GM21447 (cell line): ENCODE measurements around the gene RAPGEF3.

ENCODE experiments used
- ATAC-seq: cut with Tn5 transposase; IDR thresholded peaks from one replicate; pipeline ENCODE4 v1.9.1; 2021; ENCODE audit not compliant: unreplicated experiment

The RAPGEF3 gene

DNA sequence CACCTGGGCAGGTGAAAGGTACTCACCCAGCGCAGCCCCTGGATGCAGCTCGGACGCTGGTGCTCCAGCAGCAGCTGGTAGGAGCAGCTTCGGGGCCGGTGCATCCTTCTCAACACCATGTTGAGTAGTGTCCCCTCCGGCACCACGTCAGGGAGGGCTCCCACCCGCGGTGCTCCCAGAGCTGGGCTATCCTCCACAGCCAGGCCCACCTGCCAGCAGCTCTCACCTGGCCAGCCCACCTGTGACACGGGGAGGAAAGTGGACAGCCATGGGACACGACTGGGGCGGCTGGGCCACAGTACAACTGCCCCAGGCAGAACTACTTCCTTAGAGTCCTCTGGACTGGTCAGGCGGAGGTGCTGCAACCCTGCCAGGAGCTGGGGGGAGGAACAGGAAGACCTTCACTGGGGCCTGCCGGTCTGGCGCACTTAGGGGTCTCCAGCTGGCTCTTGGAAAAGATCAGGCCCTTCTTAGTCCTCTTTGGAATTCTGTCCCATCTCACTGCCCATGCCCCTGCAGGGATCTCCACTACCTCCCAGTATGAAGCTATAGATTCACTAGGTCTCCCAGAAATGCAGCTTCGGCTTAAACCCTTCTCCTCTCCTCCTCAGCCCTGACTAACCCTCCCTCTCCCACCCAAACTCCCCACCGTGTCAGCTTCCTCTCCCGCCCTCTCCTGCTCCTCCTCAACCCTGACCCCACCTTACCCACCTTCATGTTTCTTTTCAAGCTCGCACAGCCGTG is 668 bp downstream of the RAPGEF3 start:
- ATAC-seq = no peak

DNA sequence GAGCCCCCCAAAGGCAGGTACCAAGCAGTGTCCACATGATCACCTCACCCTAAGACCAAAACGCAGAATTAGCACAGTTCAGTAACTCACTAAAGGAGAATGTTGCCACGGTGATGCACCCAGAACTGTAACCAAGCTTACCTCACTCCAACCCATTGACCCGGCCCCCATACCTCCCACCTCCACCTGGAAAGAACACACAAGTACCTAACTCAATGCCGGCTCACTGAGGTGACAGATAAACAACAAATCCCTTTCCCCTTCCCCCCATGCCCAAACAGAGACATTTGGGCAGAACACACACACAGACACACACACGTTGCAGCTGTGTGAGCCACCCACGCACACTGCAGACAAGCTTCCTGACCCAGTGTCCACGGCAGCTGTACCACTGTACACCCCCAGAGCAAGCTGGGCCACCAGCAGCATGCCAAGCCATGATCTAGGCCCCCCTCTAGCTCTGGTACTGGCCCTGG is 1.3 kb downstream of the RAPGEF3 start:
- ATAC-seq = no peak

DNA sequence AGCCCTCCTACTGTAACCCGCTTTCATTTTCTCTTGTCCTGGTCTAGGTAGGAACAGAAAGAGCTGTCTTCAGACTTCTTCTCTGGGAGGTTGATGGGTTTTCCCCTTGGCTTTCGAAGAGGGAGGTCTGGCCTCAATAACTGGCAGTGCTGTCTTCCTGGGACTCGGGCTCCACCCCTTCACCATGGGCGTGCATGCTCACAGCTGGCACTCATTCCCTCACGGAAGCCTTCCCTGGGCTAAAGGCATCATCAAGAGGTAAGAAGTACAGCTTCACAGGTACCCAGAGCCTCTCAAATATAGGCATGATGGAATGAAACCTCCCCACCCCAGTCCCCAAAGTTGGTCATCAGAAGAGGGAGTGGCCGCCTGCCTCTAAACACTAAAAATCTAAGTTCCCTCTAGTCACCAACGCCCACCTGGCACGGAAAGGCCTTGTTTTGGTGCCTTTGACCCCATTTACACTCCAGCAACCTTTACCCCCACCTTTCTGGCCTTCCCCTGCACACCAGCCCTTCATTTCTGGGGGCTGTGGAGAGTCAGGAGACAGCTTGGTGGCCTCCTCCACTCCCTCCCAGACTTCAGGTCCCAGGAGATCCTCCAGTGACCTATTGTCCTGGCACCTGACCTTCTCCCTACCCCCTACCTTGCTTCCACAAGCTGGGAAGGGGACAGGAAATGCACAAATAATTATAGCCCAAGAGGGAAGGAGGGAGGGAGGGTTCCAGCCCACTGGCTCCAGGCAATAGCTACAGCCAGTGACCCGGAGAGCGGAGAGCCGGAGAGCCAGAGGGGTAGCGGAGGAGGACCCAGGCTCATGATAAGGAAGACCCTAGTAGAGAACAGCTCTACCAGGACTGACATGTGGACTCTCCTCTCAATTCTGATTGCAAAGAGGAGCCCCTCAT is 2.8 kb downstream of the RAPGEF3 start:
- ATAC-seq = peak; percentile 71

GRCh38 chr12:47754881-47755280 is 3.8 kb downstream of the RAPGEF3 start:
- ATAC-seq = peak; percentile 19

DNA sequence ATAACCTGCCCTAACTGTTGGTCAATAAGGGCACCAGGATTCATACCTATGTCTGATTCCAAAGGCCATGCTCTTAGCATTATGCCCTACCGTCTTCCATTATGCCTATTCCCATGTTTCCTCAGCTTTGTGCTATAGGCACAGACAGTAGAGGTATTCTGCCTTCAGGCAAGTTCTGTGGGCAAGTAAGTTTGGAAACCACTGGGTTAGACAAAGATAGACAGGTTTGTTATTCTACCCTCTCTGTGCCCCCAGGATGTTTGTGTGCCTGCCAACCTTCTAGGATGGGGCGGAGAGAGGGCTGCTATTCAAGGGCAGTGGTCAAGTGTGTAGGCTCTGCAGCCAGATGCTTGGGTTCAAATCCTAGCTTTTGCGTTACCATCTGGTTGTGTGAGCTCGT is 4.6 kb downstream of the RAPGEF3 start:
- ATAC-seq = no peak

GRCh38 chr12:47753021-47754001 is 5.4 kb downstream of the RAPGEF3 start:
- no peak for ATAC-seq

- ATAC-seq = no peak
Measured at GRCh38 chr12:47752552-47752951, 6.1 kb downstream of the RAPGEF3 start.

DNA sequence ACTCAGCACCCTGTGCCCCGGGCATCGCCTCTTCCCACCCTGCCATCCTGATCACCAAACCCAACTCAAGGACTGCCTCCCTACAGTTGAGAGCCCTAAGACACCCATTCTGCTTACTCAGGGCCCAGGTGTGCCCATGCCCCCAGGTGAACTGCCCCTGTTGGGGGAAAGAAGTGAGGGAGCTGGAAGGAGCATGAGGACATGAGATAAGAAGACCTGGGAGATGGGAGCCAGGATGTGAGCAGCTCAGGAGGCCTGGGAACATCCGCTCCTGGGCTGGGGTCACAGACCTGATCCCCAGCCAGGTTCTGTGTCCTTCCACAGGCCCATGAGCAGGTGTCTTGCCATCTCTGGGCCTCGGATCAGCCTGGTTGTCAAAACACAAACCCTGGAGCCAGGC is 6.6 kb downstream of the RAPGEF3 start:
- ATAC-seq = no peak

GRCh38 chr12:47751561-47751960 is 7.1 kb downstream of the RAPGEF3 start:
- ATAC-seq = no peak

- ATAC-seq = no peak
Measured at GRCh38 chr12:47750916-47751470, 7.7 kb downstream of the RAPGEF3 start.

- no peak for ATAC-seq
Measured at GRCh38 chr12:47750229-47750798, 8.4 kb downstream of the RAPGEF3 start.

- ATAC-seq = no peak
Measured at GRCh38 chr12:47748899-47749298, 9.8 kb downstream of the RAPGEF3 start.

DNA sequence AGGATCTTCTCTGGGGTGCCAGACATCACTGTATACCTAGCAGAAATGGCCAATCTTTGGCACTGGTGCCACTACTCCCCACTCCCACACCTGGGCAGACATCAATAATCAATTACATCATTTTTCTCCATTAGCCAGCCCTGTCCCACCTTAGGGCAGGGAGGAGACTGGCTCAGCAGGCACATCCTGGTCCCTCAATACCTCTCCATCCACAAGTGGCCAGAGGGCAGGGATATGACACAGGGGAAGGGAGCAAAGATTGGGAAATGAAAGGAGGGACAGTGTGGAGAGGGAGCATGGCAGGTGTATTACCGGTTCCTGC is 10.2 kb downstream of the RAPGEF3 start:
- ATAC-seq = no peak

DNA sequence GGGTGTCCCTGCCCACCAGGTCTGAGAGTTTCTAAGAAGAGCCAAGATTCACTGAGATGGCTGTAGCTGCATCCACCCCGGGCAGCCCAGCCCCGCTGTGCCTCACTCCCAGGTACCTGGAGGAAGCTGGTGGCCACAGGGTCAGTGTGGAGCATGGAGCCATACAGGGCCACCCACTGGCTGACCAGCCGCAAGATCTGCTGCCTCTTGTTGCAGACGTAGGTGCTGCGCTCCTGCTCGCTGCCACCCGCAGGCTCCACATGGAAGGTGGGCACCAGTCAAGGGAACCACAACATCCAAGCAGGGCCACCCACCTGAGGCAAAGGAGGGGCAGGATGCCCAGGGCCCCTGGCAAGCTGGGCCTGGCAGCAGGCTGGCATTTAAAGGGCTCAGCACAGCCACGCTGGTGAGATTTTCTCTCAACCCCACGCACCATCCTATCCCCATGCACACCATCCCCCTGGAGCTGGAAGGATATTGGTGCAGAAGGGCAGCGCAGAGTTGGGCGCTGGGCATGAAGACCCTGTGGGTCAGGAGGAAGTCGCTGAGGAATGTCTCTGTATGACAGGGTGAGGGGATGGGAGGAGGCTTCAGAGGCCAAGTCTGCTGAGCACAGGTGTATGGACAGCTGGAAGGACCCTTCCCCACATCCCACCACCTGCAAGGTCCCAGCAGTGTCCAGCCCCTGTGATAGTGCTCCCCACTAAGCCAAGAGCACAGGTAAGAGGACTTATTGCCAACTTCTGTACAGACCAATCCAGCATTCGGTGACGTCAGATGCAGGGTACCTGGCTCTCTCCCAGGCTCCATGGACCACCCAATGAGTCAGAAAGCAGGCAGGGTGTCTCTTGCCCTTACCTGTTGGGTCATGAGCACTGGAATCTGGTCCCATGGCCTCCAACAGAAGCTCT is 10.8 kb downstream of the RAPGEF3 start:
- ATAC-seq = no peak

DNA sequence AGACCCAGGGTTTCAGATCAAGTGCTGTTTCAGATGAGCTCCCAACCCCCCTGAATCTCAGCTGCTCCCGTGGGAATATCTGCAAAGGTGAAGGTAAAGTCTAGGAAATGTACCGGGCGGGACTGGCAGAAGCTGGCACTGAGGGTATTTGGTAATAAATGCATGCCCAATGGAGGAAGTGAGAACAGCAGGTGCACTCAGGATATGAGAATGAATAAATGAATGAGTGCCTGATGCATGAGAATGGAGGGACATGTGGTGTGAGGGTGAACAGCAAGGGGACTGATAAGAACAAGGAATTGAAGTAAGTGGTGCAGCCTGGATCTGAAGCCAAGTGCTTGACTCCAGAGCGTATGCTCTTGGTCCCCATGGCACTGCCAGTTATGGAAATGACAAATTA is 11.6 kb downstream of the RAPGEF3 start:
- ATAC-seq = no peak

GRCh38 chr12:47746523-47746922 is 12.2 kb downstream of the RAPGEF3 start:
- ATAC-seq = no peak

DNA sequence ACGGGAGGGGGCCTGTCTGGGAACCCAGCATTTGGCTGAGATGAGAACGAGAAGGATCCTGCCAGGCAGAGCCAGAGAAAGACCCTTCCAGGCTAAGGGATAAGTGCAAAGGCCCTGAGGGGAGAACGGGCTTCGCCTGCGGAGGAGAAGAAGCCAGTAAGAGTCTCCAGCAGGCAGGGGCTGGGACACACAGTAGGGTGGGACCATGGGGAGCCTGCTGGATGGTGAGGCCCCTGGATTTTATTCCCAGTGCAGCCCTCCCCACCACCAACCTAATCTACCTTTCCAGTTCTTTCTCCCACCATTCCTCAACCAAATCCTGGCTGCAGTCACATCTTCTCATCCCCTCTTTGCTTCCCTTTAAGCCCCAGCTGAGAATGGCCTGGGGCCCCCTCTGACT is 12.6 kb downstream of the RAPGEF3 start:
- no peak for ATAC-seq

- no peak for ATAC-seq
Measured at GRCh38 chr12:47745485-47746041, 13.1 kb downstream of the RAPGEF3 start.
